SK-N-SH (cell line): ENCODE results near the gene AGR3. TPM values are rescaled to one million over a fixed set of nuclear protein-coding genes. Genes with fewer than 3 reads are reported as not detected.

Source experiments
- CTCF ChIA-PET: fragments of 300-600, 350-600 bp; formaldehyde crosslinking; extraction: SDS; loops from one replicate; lab custom pipeline; 2021; lab: Yijun Ruan, JAX
- POLR2A ChIA-PET: fragments of 350-600 bp; sonication (Branson Sonifier 250); formaldehyde crosslinking; extraction: SDS; loops from one replicate; lab custom pipeline; 2020; ENCODE audit warnings: antibody characterized with exemption, inconsistent platforms; lab: Yijun Ruan, JAX
- DNase-seq: peaks from one replicate; pipeline ENCODE4 v3.0.0; 2012
- H2AFZ ChIP-seq: fragments of 200-600 bp; sonication (generic); 2 replicates; pipeline ENCODE4 v1.8.1; 2016; ENCODE audit warnings: antibody characterized with exemption, mild to moderate bottlenecking, low read depth
- H3F3A ChIP-seq: fragments of 200-600 bp; sonication (generic); replicated peaks from 2 replicates; pipeline ENCODE3; 2016; ENCODE audit warnings: antibody characterized with exemption, mild to moderate bottlenecking; ENCODE audit not compliant: insufficient read depth
- H3K27ac ChIP-seq, 2 experiments: fragments of 200-500 bp in 1 of 2; fragments of 200-600 bp in 1 of 2; sonication (Bioruptor generic) in 1 of 2; sonication (generic), shearing (Covaris generic) in 1 of 2; 2 replicates each; pipeline versions ENCODE4 v1.5.1 to v1.6.1; 2014 to 2016; ENCODE audit warnings: low read depth in 2 of 2, inconsistent platforms in 1 of 2, low read length in 1 of 2, mild to moderate bottlenecking in 1 of 2, mixed read lengths in 1 of 2
- H3K27me3 ChIP-seq: fragments of 200-600 bp; sonication (generic), shearing (Covaris generic); 2 replicates; pipeline ENCODE4 v1.6.1; 2016; ENCODE audit warnings: mixed run types; ENCODE audit not compliant: insufficient read depth
- H3K36me3 ChIP-seq, 2 experiments: fragments of 200-500 bp in 1 of 2; fragments of 200-600 bp in 1 of 2; sonication (Bioruptor generic) in 1 of 2; sonication (generic) in 1 of 2; replicated peaks in 1 of 2; 2 replicates each; pipeline versions ENCODE3 to v1.5.1; 2014 to 2016; ENCODE audit warnings: low read length in 1 of 2, mild to moderate bottlenecking in 1 of 2; ENCODE audit not compliant: insufficient read depth in 2 of 2, control insufficient read depth in 1 of 2
- H3K4me1 ChIP-seq, 2 experiments: fragments of 200-500 bp in 1 of 2; fragments of 200-600 bp in 1 of 2; sonication (Bioruptor generic) in 1 of 2; sonication (generic), shearing (Covaris generic) in 1 of 2; 2 replicates each; pipeline versions ENCODE4 v1.5.1 to v1.6.1; 2014 to 2016; ENCODE audit warnings: low read depth in 1 of 2, low read length in 1 of 2, mixed run types in 1 of 2; ENCODE audit not compliant: insufficient read depth in 2 of 2, control insufficient read depth in 1 of 2
- H3K4me2 ChIP-seq: fragments of 200-600 bp; sonication (generic), shearing (Covaris generic); 2 replicates; pipeline ENCODE4 v1.6.1; 2017; ENCODE audit warnings: mixed run types
- H3K4me3 ChIP-seq, 2 experiments: fragments of 200-500 bp in 1 of 2; fragments of 200-600 bp in 1 of 2; sonication (Bioruptor generic) in 1 of 2; sonication (generic), shearing (Covaris generic) in 1 of 2; 2 replicates each; pipeline versions ENCODE4 v1.5.1 to v1.8.1; 2014 to 2016; ENCODE audit warnings: low read depth in 2 of 2, inconsistent platforms in 1 of 2, low read length in 1 of 2, mild to moderate bottlenecking in 1 of 2, mixed read lengths in 1 of 2, moderate library complexity in 1 of 2
- H3K79me2 ChIP-seq: fragments of 200-600 bp; sonication (generic); 2 replicates; pipeline ENCODE4 v1.8.1; 2017; ENCODE audit warnings: mild to moderate bottlenecking; ENCODE audit not compliant: insufficient read depth
- H3K9ac ChIP-seq: fragments of 200-600 bp; sonication (generic); 2 replicates; pipeline ENCODE4 v1.6.1; 2017; ENCODE audit warnings: mixed run types
- H3K9me2 ChIP-seq: fragments of 200-600 bp; sonication (generic); 2 replicates; pipeline ENCODE4 v1.6.1; 2017; ENCODE audit warnings: mixed run types
- H3K9me3 ChIP-seq: fragments of 200-600 bp; sonication (generic); 2 replicates; pipeline ENCODE4 v1.6.1; 2017; ENCODE audit warnings: mixed run types, mild to moderate bottlenecking, moderate library complexity
- H4K20me1 ChIP-seq: fragments of 200-600 bp; sonication (generic); 2 replicates; pipeline ENCODE4 v1.6.1; 2017; ENCODE audit warnings: mild to moderate bottlenecking, mixed run types; ENCODE audit not compliant: insufficient read depth
- CTCF ChIP-seq: fragments of 200-600 bp; sonication (generic); IDR thresholded peaks from 2 replicates; pipeline ENCODE4 v1.6.1; 2017; ENCODE audit warnings: antibody characterized with exemption, mild to moderate bottlenecking, moderate library complexity
- ELF1 ChIP-seq: IDR thresholded peaks from 2 replicates; pipeline ENCODE4 v1.4.0; 2012
- EZH2phosphoT487 ChIP-seq: fragments of 200-600 bp; sonication (generic); IDR thresholded peaks from 2 replicates; pipeline ENCODE4 v1.6.1; 2017; ENCODE audit warnings: low read depth, mixed run types, mild to moderate bottlenecking, antibody characterized with exemption, moderate library complexity, borderline replicate concordance
- FOSL2 ChIP-seq: IDR thresholded peaks from 2 replicates; pipeline ENCODE4 v1.4.0; 2012; ENCODE audit warnings: low read depth, mild to moderate bottlenecking, moderate library complexity, borderline replicate concordance
- FOXJ3 ChIP-seq: sonication (generic); formaldehyde crosslinking; IDR thresholded peaks from 2 replicates; pipeline ENCODE4 v1.5.1; 2020; ENCODE audit warnings: mild to moderate bottlenecking, missing genetic modification reagents
- FOXM1 ChIP-seq: IDR thresholded peaks from 2 replicates; pipeline ENCODE4 v1.4.0; 2012; ENCODE audit warnings: low read depth, mild to moderate bottlenecking
- GABPA ChIP-seq: IDR thresholded peaks from 2 replicates; pipeline ENCODE4 v1.4.0; 2012; ENCODE audit warnings: low read depth, mild to moderate bottlenecking
- GATA2 ChIP-seq: sonication (generic); formaldehyde crosslinking; IDR thresholded peaks from 2 replicates; pipeline ENCODE4 v1.5.0; 2020; ENCODE audit warnings: mild to moderate bottlenecking, missing genetic modification reagents
- JUND ChIP-seq: IDR thresholded peaks from 2 replicates; pipeline ENCODE4 v1.4.0; 2012
- NFIC ChIP-seq: IDR thresholded peaks from 2 replicates; pipeline ENCODE4 v1.4.0; 2012; ENCODE audit warnings: borderline replicate concordance
- NRF1 ChIP-seq: IDR thresholded peaks from 2 replicates; pipeline ENCODE4 v1.6.1; 2012; ENCODE audit warnings: low read depth, mild to moderate bottlenecking, low read length
- POLR2AphosphoS5 ChIP-seq: IDR thresholded peaks from 2 replicates; pipeline ENCODE4 v1.6.1; 2012; ENCODE audit warnings: low read depth, low read length
- RFX5 ChIP-seq: IDR thresholded peaks from 2 replicates; pipeline ENCODE4 v1.6.1; 2012; ENCODE audit warnings: mild to moderate bottlenecking, improper control_type of control experiment, low read length
- RXRA ChIP-seq: IDR thresholded peaks from 2 replicates; pipeline ENCODE4 v1.4.0; 2012; ENCODE audit warnings: low read depth, mild to moderate bottlenecking, borderline replicate concordance
- SIN3A ChIP-seq: IDR thresholded peaks from 2 replicates; pipeline ENCODE4 v1.6.1; 2012; ENCODE audit warnings: low read depth, mild to moderate bottlenecking, low read length, moderate library complexity, borderline replicate concordance
- SMC3 ChIP-seq: IDR thresholded peaks from 2 replicates; pipeline ENCODE4 v1.6.1; 2012; ENCODE audit warnings: low read depth, low read length, improper control_type of control experiment
- TEAD4 ChIP-seq: IDR thresholded peaks from 2 replicates; pipeline ENCODE4 v1.4.0; 2012; ENCODE audit warnings: mild to moderate bottlenecking, borderline replicate concordance; ENCODE audit not compliant: insufficient read depth
- YY1 ChIP-seq: IDR thresholded peaks from 2 replicates; pipeline ENCODE4 v1.4.0; 2012; ENCODE audit warnings: low read depth, mild to moderate bottlenecking
- ZBTB33 ChIP-seq: IDR thresholded peaks from 2 replicates; pipeline ENCODE4 v1.4.0; 2012; ENCODE audit warnings: low read depth, borderline replicate concordance
- WGBS: methylation state at CpG from one replicate; pipeline ENCODE4 v1.1.6; 2017; ENCODE audit warnings: low lambda C conversion rate; 5-methylcytosine and 5-hydroxymethylcytosine counted together
- polyA plus RNA-seq, 3 experiments: library from polyadenylated mRNA; depleted of rRNA; stranded (reverse); fragments of >200 nt; gene quantifications; 2 replicates each; pipeline ENCODE4 v1.2.3, GENCODE V29; 2012
- TF ChIP-seq, protein P1 (sequence below): IDR thresholded peaks from 2 replicates; pipeline ENCODE4 v1.4.0; 2012; ENCODE audit warnings: low read depth
- TF ChIP-seq, protein P2 (sequence below): fragments of 150-350 bp; IDR thresholded peaks from 2 replicates; pipeline ENCODE4 v1.6.1; 2017; ENCODE audit warnings: antibody characterized with exemption, low read length, low read depth, borderline replicate concordance

Gene AGR3
- polyA plus RNA-seq, 1 of the 3 experiments (the other 2 are of a cell fraction): not detected

DNA sequence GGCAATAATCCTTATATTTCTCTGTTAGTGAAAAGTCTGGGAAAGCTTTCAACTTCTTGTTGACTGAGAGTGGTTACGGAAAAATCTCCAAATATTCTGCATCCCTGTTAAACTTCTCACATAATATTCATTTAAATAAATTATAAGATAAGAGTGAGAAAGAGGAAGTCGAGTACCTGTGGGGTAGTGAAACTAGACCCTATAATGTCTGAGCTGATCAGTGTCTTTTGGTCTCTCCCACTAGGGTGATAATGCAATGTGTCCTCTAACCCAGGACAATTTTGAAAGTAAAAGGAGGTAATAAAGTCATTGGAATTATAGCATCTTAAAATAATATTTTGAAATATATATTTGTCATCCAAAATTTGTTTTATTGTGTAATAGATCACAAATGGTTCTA, 2.1 kb upstream of the AGR3 start (continued):
- TF ChIP-seq, protein P1, sequence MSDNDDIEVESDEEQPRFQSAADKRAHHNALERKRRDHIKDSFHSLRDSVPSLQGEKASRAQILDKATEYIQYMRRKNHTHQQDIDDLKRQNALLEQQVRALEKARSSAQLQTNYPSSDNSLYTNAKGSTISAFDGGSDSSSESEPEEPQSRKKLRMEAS: no peak
- no peak for TF ChIP-seq GATA2
- no peak for TF ChIP-seq FOXJ3 (CRISPR knock-in tag)
- no peak for TF ChIP-seq JUND
- no peak for TF ChIP-seq FOSL2
- no peak for TF ChIP-seq SMC3
- TF ChIP-seq SIN3A: no peak
- TF ChIP-seq CTCF: no peak
- TF ChIP-seq FOXM1: no peak
- no peak for TF ChIP-seq NRF1
- no peak for TF ChIP-seq YY1

DNA sequence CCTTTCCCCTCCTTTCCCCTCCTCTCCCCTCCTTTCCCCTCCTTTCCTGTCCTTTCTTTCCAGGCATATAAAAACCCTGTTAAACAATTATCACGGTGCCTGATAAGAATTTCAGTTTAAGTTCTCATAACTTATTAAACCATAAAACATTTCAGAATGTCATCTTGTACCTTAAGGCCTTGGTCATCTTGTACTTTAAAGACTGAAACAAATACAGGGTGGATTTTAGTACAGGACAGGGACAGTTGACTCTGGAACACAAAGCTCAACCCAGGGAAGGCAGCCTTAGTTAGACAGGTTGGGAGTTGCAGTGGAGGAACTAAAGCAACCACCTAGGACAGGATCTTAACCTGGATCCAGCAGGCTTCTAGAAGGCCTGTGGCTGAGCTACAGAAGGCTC, 1.2 kb downstream of the AGR3 start:
- WGBS: 11% methylated on average over 1 of the region's 1 CpG
- POLR2A ChIA-PET: no interaction called here
- H2AFZ ChIP-seq: no peak overlapping the region

More for the DNA sequence above, 1.2 kb downstream of the AGR3 start:
- CTCF ChIA-PET: interaction anchor here (2.4 kb wide), 1 partner anchor 80 kb away, joined by 9 read pairs; no protein-coding TSS in a partner anchor
- Histone ChIP-seq H3K27ac (no peak overlapping the region), H3K79me2 (no peaks in the 10 kb centered on the region), H3K9me2 (no peaks in the 10 kb centered on the region), H3F3A (no peaks in the 10 kb centered on the region), H3K36me3 (no peaks in the 10 kb centered on the region), H3K4me2 (no peak overlapping the region), H3K9me3 (no peaks in the 10 kb centered on the region), H3K4me1 (no peaks in the 10 kb centered on the region), H3K4me3 (no peak overlapping the region), H4K20me1 (no peaks in the 10 kb centered on the region), H3K9ac (no peak overlapping the region), H3K27me3 (peaks cover 20% of the 10 kb centered on the region)
- no peak for DNase-seq
- TF ChIP-seq SMC3 (no peak), ELF1 (no peak), GABPA (no peak), EZH2phosphoT487 (no peak), TEAD4 (no peak), SIN3A (no peak), RFX5 (no peak), NFIC (no peak), RXRA (no peak), ZBTB33 (no peak), POLR2AphosphoS5 (no peak)
- TF ChIP-seq, protein P2, sequence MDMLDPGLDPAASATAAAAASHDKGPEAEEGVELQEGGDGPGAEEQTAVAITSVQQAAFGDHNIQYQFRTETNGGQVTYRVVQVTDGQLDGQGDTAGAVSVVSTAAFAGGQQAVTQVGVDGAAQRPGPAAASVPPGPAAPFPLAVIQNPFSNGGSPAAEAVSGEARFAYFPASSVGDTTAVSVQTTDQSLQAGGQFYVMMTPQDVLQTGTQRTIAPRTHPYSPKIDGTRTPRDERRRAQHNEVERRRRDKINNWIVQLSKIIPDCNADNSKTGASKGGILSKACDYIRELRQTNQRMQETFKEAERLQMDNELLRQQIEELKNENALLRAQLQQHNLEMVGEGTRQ: no peak
